Measurements from ENCODE around the gene TNFRSF14.

Gene TNFRSF14

GRCh38 chr1:2594641-2595131, 38.5 kb downstream of the TNFRSF14 start:
- no peaks in the 10 kb centered on the region for H3K79me2 ChIP-seq (ENCODE audit: insufficient read depth, low read length)
- H3K9me3 ChIP-seq (ENCODE audit: insufficient read depth, low read length) = no peaks in the 10 kb centered on the region
- H3K4me2 ChIP-seq (ENCODE audit: low read depth, low read length, poor library complexity, severe bottlenecking) = no peak overlapping the region

GRCh38 chr1:2595261-2595811, 39.2 kb downstream of the TNFRSF14 start:
- no peak overlapping the region for H3K27ac ChIP-seq (ENCODE audit: low read depth, low read length)
- H4K20me1 ChIP-seq (ENCODE audit: low read depth, low read length) = no peaks in the 10 kb centered on the region
- TF ChIP-seq EZH2phosphoT487 (conservative IDR thresholded peaks at IDR 0.05; ENCODE audit: low read length) (no peak), CTCF (IDR thresholded peaks at IDR 0.05; ENCODE audit: insufficient read depth, low read length, poor library complexity, severe bottlenecking) (no peak)
- no peaks in the 10 kb centered on the region for H3K36me3 ChIP-seq (ENCODE audit: low read length)
- no peaks in the 10 kb centered on the region for H3K79me2 ChIP-seq (ENCODE audit: insufficient read depth, low read length)
- H3F3A ChIP-seq (ENCODE audit: insufficient read depth) = no peaks in the 10 kb centered on the region
- no peak overlapping the region for H3K4me3 ChIP-seq (ENCODE audit: insufficient read depth, low read length, poor library complexity, severe bottlenecking)
- H3K27me3 ChIP-seq (ENCODE audit: low read length) = no peaks in the 10 kb centered on the region
- H3K9me2 ChIP-seq (replicated peaks; ENCODE audit: insufficient read depth, low read length) = no peaks in the 10 kb centered on the region
- no peak overlapping the region for H2AFZ ChIP-seq (ENCODE audit: low read depth, low read length, severe bottlenecking)
- H3K9ac ChIP-seq (ENCODE audit: low read length) = no peak overlapping the region
- H3K4me2 ChIP-seq (ENCODE audit: low read depth, low read length, poor library complexity, severe bottlenecking) = no peak overlapping the region
- H3K9me3 ChIP-seq (ENCODE audit: insufficient read depth, low read length) = no peaks in the 10 kb centered on the region

More at GRCh38 chr1:2594641-2595131, 38.5 kb downstream of the TNFRSF14 start:
- Histone ChIP-seq H3F3A (ENCODE audit: insufficient read depth) (no peaks in the 10 kb centered on the region), H3K27ac (ENCODE audit: low read depth, low read length) (no peak overlapping the region), H3K9me2 (replicated peaks; ENCODE audit: insufficient read depth, low read length) (no peaks in the 10 kb centered on the region), H3K27me3 (ENCODE audit: low read length) (no peaks in the 10 kb centered on the region), H3K36me3 (ENCODE audit: low read length) (no peaks in the 10 kb centered on the region), H3K9ac (ENCODE audit: low read length) (no peak overlapping the region), H2AFZ (ENCODE audit: low read depth, low read length, severe bottlenecking) (no peak overlapping the region), H3K4me3 (ENCODE audit: insufficient read depth, low read length, poor library complexity, severe bottlenecking) (no peak overlapping the region), H4K20me1 (ENCODE audit: low read depth, low read length) (no peaks in the 10 kb centered on the region)
- no peak for TF ChIP-seq EZH2phosphoT487 (conservative IDR thresholded peaks at IDR 0.05; ENCODE audit: low read length)
- no peak for TF ChIP-seq CTCF (IDR thresholded peaks at IDR 0.05; ENCODE audit: insufficient read depth, low read length, poor library complexity, severe bottlenecking)

GRCh38 chr1:2595812-2596529, 39.8 kb downstream of the TNFRSF14 start:
- H3K9me3 ChIP-seq (ENCODE audit: insufficient read depth, low read length) = no peaks in the 10 kb centered on the region
- H3K27me3 ChIP-seq (ENCODE audit: low read length) = no peaks in the 10 kb centered on the region
- H3K9me2 ChIP-seq (replicated peaks; ENCODE audit: insufficient read depth, low read length) = no peaks in the 10 kb centered on the region

More at GRCh38 chr1:2595812-2596529, 39.8 kb downstream of the TNFRSF14 start:
- no peaks in the 10 kb centered on the region for H3K36me3 ChIP-seq (ENCODE audit: low read length)
- TF ChIP-seq CTCF (IDR thresholded peaks at IDR 0.05; ENCODE audit: insufficient read depth, low read length, poor library complexity, severe bottlenecking) (no peak), EZH2phosphoT487 (conservative IDR thresholded peaks at IDR 0.05; ENCODE audit: low read length) (no peak)
- no peak overlapping the region for H2AFZ ChIP-seq (ENCODE audit: low read depth, low read length, severe bottlenecking)
- H3K4me3 ChIP-seq (ENCODE audit: insufficient read depth, low read length, poor library complexity, severe bottlenecking) = no peak overlapping the region
- H4K20me1 ChIP-seq (ENCODE audit: low read depth, low read length) = no peaks in the 10 kb centered on the region
- H3K4me2 ChIP-seq (ENCODE audit: low read depth, low read length, poor library complexity, severe bottlenecking) = no peak overlapping the region
- H3K9ac ChIP-seq (ENCODE audit: low read length) = no peak overlapping the region
- H3F3A ChIP-seq (ENCODE audit: insufficient read depth) = no peaks in the 10 kb centered on the region
- H3K27ac ChIP-seq (ENCODE audit: low read depth, low read length) = no peak overlapping the region
- H3K79me2 ChIP-seq (ENCODE audit: insufficient read depth, low read length) = no peaks in the 10 kb centered on the region
